Smooth muscle cell (in vitro differentiated cells): ENCODE results near the gene APLP1. TPM values are rescaled to one million over a fixed set of nuclear protein-coding genes. Genes with fewer than 3 reads are reported as not detected.
A peak's percentile ranks its signal among the peaks of the same experiment; 100 is the strongest.
"Not testable (repeated sequence)": the region's sequence is repeated elsewhere in the genome, so short reads cannot be mapped to it uniquely, and the experiment has no call there.

Experiments used
- DNase-seq: peaks from one replicate; lab custom pipeline; 2025; ENCODE audit not compliant: unreplicated experiment; lab: John Stamatoyannopoulos, UW
- H2AFZ ChIP-seq: fragments of 200-600 bp; sonication (generic); 2 replicates; pipeline ENCODE4 v1.6.0; 2016; ENCODE audit warnings: antibody characterized with exemption, low read depth, mild to moderate bottlenecking
- H3F3A ChIP-seq: fragments of 200-600 bp; sonication (generic); 2 replicates; pipeline ENCODE4 v1.6.0; 2017; ENCODE audit warnings: antibody characterized with exemption, low read depth
- H3K27ac ChIP-seq: fragments of 200-600 bp; sonication (generic); 2 replicates; pipeline ENCODE4 v1.5.1; 2016; ENCODE audit warnings: low read depth, mild to moderate bottlenecking
- H3K27me3 ChIP-seq: fragments of 200-600 bp; sonication (generic); 2 replicates; pipeline ENCODE4 v1.6.1; 2016; ENCODE audit warnings: low read depth, mild to moderate bottlenecking
- H3K36me3 ChIP-seq: fragments of 200-600 bp; sonication (generic); 2 replicates; pipeline ENCODE4 v1.5.1; 2016; ENCODE audit warnings: low read depth
- H3K4me1 ChIP-seq: fragments of 200-600 bp; sonication (generic); 2 replicates; pipeline ENCODE4 v1.5.1; 2016; ENCODE audit warnings: low read depth
- H3K4me2 ChIP-seq: fragments of 200-600 bp; sonication (generic); 2 replicates; pipeline ENCODE4 v1.6.0; 2016; ENCODE audit warnings: mild to moderate bottlenecking
- H3K4me3 ChIP-seq: fragments of 200-600 bp; sonication (generic); 2 replicates; pipeline ENCODE4 v1.5.1; 2016; ENCODE audit warnings: mild to moderate bottlenecking
- H3K79me2 ChIP-seq: fragments of 200-600 bp; sonication (generic); 2 replicates; pipeline ENCODE4 v1.6.0; 2016; ENCODE audit warnings: low read depth, mild to moderate bottlenecking
- H3K9ac ChIP-seq: fragments of 200-600 bp; sonication (generic); 2 replicates; pipeline ENCODE4 v1.6.0; 2016; ENCODE audit warnings: low read depth
- H3K9me3 ChIP-seq: fragments of 200-600 bp; sonication (generic); replicated peaks from 2 replicates; pipeline ENCODE4 v1.5.1; 2016; ENCODE audit warnings: low read depth
- H4K20me1 ChIP-seq: fragments of 200-600 bp; sonication (generic); 2 replicates; pipeline ENCODE4 v1.6.0; 2016; ENCODE audit warnings: low read depth
- WGBS: methylation state at CpG from one replicate; pipeline ENCODE4 v1.1.7; 2016; ENCODE audit warnings: low lambda C conversion rate; 5-methylcytosine and 5-hydroxymethylcytosine counted together
- polyA plus RNA-seq: library from polyadenylated mRNA; unstranded; fragments of >200 nt; fragmentation: Nextera tagmentation; extraction: Ambion mirVana; gene quantifications from 2 replicates; pipeline ENCODE4 v1.2.1, GENCODE V29; 2016
- total RNA-seq: library from RNA; depleted of rRNA; stranded (reverse); fragments of >200 nt; gene quantifications from 2 replicates; pipeline ENCODE4 v1.2.3, GENCODE V29; 2014
- TF ChIP-seq, protein P1 (sequence below): fragments of 200-600 bp; sonication (generic); IDR thresholded peaks from 2 replicates; pipeline ENCODE4 v1.5.1; 2017; ENCODE audit warnings: borderline replicate concordance, mild to moderate bottlenecking, antibody characterized with exemption; ENCODE audit not compliant: insufficient read depth, poor library complexity, severe bottlenecking

APLP1 gene
- total and polyA plus RNA-seq, 2 experiments from 2014 or later, result 81.8 to 114 TPM

- peaks cover 5% of the 10 kb centered on the region for H3K27me3 ChIP-seq
These were observed 39.6 kb upstream of the APLP1 start for GRCh38 chr19:35828692-35829301.

DNA sequence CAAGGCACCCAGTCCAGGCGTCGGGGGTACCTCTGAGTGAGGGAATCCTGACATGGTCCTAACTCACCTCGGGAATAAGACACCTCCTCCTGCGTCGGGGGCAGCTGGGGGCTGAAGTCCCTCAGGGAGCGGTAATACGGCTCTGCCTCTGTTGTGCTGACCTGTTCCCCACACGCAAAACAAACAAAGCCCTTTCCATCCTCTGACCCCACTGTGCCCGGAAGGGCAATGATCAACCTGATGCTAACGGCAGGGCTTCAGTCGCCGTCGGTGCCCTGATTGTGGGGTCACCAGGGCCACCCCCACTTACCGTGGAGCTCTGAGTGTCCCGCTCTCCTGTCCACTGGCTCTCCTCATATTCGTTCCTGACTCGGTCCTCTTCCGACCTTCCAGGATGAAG lies 37.4 kb upstream of the APLP1 start:
- H4K20me1 ChIP-seq, result no peaks in the 10 kb centered on the region
- TF ChIP-seq, protein P1, sequence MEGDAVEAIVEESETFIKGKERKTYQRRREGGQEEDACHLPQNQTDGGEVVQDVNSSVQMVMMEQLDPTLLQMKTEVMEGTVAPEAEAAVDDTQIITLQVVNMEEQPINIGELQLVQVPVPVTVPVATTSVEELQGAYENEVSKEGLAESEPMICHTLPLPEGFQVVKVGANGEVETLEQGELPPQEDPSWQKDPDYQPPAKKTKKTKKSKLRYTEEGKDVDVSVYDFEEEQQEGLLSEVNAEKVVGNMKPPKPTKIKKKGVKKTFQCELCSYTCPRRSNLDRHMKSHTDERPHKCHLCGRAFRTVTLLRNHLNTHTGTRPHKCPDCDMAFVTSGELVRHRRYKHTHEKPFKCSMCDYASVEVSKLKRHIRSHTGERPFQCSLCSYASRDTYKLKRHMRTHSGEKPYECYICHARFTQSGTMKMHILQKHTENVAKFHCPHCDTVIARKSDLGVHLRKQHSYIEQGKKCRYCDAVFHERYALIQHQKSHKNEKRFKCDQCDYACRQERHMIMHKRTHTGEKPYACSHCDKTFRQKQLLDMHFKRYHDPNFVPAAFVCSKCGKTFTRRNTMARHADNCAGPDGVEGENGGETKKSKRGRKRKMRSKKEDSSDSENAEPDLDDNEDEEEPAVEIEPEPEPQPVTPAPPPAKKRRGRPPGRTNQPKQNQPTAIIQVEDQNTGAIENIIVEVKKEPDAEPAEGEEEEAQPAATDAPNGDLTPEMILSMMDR, result no peak
- no peaks in the 10 kb centered on the region for H3K4me1 ChIP-seq
- no peak overlapping the region for H3K9ac ChIP-seq
- H3K79me2 ChIP-seq, result no peaks in the 10 kb centered on the region
- no peak overlapping the region for H3K4me2 ChIP-seq
- no peak overlapping the region for H3K27ac ChIP-seq
- no peak overlapping the region for H2AFZ ChIP-seq
- peaks cover 6% of the 10 kb centered on the region for H3K27me3 ChIP-seq
- no peaks in the 10 kb centered on the region for H3K9me3 ChIP-seq
- no peaks in the 10 kb centered on the region for H3F3A ChIP-seq
- WGBS, result 73% methylated on average over 17 of the region's 18 CpGs
- no peak overlapping the region for H3K4me3 ChIP-seq
- no peak for DNase-seq
- no peaks in the 10 kb centered on the region for H3K36me3 ChIP-seq

More at GRCh38 chr19:35828692-35829301, 39.6 kb upstream of the APLP1 start:
- DNase-seq, result peak; percentile 34
- Histone ChIP-seq H2AFZ (no peak overlapping the region), H3K4me2 (no peak overlapping the region), H3F3A (no peaks in the 10 kb centered on the region), H3K36me3 (no peaks in the 10 kb centered on the region), H3K9me3 (no peaks in the 10 kb centered on the region), H3K9ac (no peak overlapping the region), H4K20me1 (no peaks in the 10 kb centered on the region), H3K79me2 (no peaks in the 10 kb centered on the region), H3K4me3 (no peak overlapping the region), H3K27ac (no peak overlapping the region), H3K4me1 (no peaks in the 10 kb centered on the region)
- TF ChIP-seq, protein P1, result no peak
- WGBS, result 23% methylated on average over 12 of the region's 12 CpGs

- Histone ChIP-seq H3K27me3 (peaks cover 10% of the 10 kb centered on the region), H4K20me1 (no peaks in the 10 kb centered on the region), H3K79me2 (no peaks in the 10 kb centered on the region), H3K9me3 (no peaks in the 10 kb centered on the region), H3K36me3 (no peaks in the 10 kb centered on the region), H2AFZ (no peak overlapping the region), H3K4me1 (no peaks in the 10 kb centered on the region), H3K4me2 (no peak overlapping the region), H3K27ac (no peak overlapping the region), H3K9ac (no peak overlapping the region), H3F3A (no peaks in the 10 kb centered on the region), H3K4me3 (no peak overlapping the region)
- 80% methylated on average over 4 of the region's 4 CpGs for WGBS
- TF ChIP-seq, protein P1, result no peak
- DNase-seq, result no peak
These were observed 36.3 kb upstream of the APLP1 start for GRCh38 chr19:35832054-35832453.

GRCh38 chr19:35833972-35834371 lies 34.4 kb upstream of the APLP1 start:
- no peak overlapping the region for H3K27ac ChIP-seq
- no peaks in the 10 kb centered on the region for H3F3A ChIP-seq
- no peak overlapping the region for H2AFZ ChIP-seq
- no peak for DNase-seq
- no peak overlapping the region for H3K9ac ChIP-seq
- peaks cover 10% of the 10 kb centered on the region for H3K27me3 ChIP-seq
- TF ChIP-seq, protein P1, result no peak
- H3K4me1 ChIP-seq, result no peaks in the 10 kb centered on the region
- no peak overlapping the region for H3K4me2 ChIP-seq
- 71% methylated on average over 7 of the region's 7 CpGs for WGBS
- H3K4me3 ChIP-seq, result no peak overlapping the region
- H4K20me1 ChIP-seq, result no peaks in the 10 kb centered on the region
- H3K9me3 ChIP-seq, result no peaks in the 10 kb centered on the region
- no peaks in the 10 kb centered on the region for H3K36me3 ChIP-seq
- no peaks in the 10 kb centered on the region for H3K79me2 ChIP-seq

DNA sequence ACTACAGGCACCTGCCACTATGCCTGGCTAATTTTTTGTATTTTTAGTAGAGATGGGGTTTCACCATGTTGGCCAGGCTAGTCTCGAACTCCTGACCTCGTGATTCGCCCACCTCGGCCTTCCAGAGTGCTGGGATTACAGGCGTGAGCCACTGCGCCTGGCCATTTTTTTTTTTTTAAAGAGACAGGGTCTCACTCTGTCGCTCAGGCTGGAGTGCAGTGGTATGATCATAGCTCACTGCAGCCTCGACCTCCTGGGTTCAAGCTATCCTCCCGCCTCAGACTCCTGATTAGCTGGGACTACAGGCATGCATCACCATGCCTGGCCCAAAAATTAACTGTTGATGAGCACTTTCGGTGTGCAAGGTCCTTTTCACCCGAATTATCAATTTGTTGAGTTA lies 32.3 kb upstream of the APLP1 start:
- H3K4me1 ChIP-seq, H3K27ac ChIP-seq, H3K4me2 ChIP-seq, H2AFZ ChIP-seq, H3K9ac ChIP-seq, H3F3A ChIP-seq, H3K36me3 ChIP-seq, H4K20me1 ChIP-seq, DNase-seq, H3K4me3 ChIP-seq, H3K79me2 ChIP-seq, H3K9me3 ChIP-seq, H3K27me3 ChIP-seq: not testable (repeated sequence)
- WGBS, result 72% methylated on average over 11 of the region's 11 CpGs
